Endothelial cell of umbilical vein (primary cell): ENCODE measurements around the gene SMCO2.

ENCODE experiments used
- EZH2 ChIP-seq: IDR thresholded peaks from 2 replicates; pipeline ENCODE4 v1.6.1; 2012; ENCODE audit warnings: borderline replicate concordance, low read depth, mild to moderate bottlenecking, moderate library complexity, low read length, inconsistent platforms; ENCODE audit not compliant: severe bottlenecking
- POLR2A ChIP-seq: IDR thresholded peaks from 2 replicates; pipeline ENCODE4 v1.6.1; 2012; ENCODE audit warnings: low read depth, mild to moderate bottlenecking, control low read depth, low read length
- POLR2AphosphoS5 ChIP-seq: IDR thresholded peaks from 2 replicates; pipeline ENCODE4 v1.6.1; 2012; ENCODE audit warnings: low read depth, mild to moderate bottlenecking, control low read depth, low read length, moderate library complexity; ENCODE audit not compliant: insufficient read depth
- TF ChIP-seq, protein P1 (sequence below), 2 donors: IDR thresholded peaks; 1 replicate in 1 of 2; 2 replicates in 1 of 2; pipeline ENCODE4 v1.5.1; 2011; ENCODE audit warnings: low read length in 2 of 2, mild to moderate bottlenecking in 2 of 2, moderate library complexity in 2 of 2, control low read depth in 1 of 2, inconsistent platforms in 1 of 2, low read depth in 1 of 2; ENCODE audit not compliant: insufficient read depth in 1 of 2; ENCODE audit errors: extremely low read depth in 1 of 2

DNA sequence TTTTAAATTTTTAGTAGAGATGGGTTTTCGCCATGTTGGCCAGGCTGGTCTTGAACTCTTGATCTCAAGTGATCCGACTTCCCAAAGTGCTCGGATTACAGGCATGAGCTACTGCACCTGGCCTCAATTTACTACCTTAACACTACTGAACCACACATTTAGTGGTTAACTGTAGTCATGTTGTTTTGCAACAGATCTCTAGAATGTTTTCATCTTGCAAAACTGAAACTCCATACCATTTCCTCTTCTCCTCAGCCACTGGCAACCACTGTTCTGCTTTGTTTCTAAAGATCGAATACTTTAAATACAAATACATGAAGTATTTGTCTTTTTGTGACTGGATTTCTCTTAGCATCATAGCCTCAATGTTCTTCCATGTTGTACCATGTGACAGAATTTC, 15.4 kb upstream of the SMCO2 start:
- TF ChIP-seq, protein P1, sequence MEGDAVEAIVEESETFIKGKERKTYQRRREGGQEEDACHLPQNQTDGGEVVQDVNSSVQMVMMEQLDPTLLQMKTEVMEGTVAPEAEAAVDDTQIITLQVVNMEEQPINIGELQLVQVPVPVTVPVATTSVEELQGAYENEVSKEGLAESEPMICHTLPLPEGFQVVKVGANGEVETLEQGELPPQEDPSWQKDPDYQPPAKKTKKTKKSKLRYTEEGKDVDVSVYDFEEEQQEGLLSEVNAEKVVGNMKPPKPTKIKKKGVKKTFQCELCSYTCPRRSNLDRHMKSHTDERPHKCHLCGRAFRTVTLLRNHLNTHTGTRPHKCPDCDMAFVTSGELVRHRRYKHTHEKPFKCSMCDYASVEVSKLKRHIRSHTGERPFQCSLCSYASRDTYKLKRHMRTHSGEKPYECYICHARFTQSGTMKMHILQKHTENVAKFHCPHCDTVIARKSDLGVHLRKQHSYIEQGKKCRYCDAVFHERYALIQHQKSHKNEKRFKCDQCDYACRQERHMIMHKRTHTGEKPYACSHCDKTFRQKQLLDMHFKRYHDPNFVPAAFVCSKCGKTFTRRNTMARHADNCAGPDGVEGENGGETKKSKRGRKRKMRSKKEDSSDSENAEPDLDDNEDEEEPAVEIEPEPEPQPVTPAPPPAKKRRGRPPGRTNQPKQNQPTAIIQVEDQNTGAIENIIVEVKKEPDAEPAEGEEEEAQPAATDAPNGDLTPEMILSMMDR (IDR thresholded peaks at IDR 0.05; ENCODE audit: extremely low read depth in 1 of 2, insufficient read depth in 1 of 2, low read depth in 1 of 2, low read length in 2 of 2): no peak
- TF ChIP-seq POLR2A (no peak), POLR2AphosphoS5 (no peak), EZH2 (no peak)
